HG02571 (cell line): ENCODE results near the gene FAM83C.

Experiments used
- ATAC-seq: cut with Tn5 transposase; IDR thresholded peaks from one replicate; pipeline ENCODE4 v1.9.1; 2021; ENCODE audit warnings: mild to moderate bottlenecking, moderate library complexity; ENCODE audit not compliant: unreplicated experiment

FAM83C gene

GRCh38 chr20:35291654-35292503 lies at the start of gene FAM83C:
FAM83C (minus strand) TSS chr20:35292425; CDS start chr20:35292304, 121 bp downstream.
- ATAC-seq, result no peak

DNA sequence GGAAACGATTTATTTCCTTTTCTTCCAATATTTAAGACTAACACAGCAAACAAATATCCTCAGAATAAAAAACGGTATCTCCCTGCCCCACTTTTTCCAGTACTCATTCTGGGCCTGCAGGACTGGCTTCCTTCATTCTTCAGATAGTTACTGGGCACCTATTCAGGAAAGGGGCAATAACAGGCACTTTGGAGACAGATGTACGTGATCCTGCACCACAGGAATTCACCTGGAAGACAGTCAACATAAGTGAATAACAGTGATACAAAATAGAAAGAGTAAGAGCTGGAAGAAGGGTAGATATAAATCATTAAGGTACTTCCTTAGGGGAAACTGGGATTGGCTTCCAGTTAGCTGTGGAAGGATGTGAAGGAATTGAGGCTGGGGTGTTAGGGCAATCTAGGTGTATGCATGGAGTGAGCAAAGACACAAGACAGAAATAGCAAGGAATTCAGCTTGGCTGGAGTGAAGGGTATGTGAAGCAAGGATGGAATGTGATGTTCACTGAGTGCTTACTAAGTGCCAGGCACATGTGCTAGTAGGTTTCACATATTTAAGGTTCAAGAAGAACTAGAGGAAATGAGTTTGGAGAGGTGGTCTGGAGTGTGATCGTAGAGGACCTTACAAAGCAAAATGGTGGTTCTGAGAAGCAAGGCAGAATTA lies 49.3 kb upstream of the FAM83C start:
- no peak for ATAC-seq

DNA sequence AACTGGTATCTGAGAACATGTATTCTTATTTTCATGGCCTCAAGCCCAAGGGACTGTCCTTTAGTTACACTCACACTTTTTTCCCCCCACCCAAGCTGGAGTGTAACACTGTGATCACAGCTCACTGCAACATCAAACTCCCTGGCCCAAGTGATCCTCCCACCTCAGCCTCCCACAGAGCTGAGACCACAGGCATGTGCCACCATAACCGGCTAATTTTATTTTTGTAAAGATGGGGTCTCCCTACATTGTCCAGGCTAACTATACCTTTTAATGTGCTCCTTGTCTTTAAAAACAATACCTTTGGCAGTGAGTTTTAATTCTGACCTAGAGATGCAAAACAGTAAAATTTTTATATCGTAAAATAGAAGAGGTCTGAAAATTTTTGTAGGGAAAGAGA lies 48.2 kb upstream of the FAM83C start:
- no peak for ATAC-seq

DNA sequence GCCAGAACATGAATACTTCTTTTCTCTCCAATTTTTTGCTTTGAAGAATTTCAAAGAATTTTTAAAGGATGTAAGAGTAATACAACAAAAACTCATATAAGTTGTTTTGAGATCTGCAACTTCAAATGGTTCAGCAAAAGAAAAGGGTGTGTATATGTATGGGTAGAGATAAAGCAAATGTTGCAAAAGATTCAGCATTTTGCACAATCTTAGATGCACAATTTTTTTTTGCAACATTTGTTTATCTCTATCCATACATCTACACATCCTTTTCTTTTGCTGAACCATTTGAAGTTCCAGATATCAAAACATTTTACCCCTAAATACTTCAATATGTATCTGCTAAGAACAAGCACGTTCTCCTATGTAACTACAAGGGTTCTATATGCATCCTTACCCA lies 47.4 kb upstream of the FAM83C start:
- no peak for ATAC-seq

GRCh38 chr20:35339007-35339406 lies 46.8 kb upstream of the FAM83C start:
- ATAC-seq, result no peak

DNA sequence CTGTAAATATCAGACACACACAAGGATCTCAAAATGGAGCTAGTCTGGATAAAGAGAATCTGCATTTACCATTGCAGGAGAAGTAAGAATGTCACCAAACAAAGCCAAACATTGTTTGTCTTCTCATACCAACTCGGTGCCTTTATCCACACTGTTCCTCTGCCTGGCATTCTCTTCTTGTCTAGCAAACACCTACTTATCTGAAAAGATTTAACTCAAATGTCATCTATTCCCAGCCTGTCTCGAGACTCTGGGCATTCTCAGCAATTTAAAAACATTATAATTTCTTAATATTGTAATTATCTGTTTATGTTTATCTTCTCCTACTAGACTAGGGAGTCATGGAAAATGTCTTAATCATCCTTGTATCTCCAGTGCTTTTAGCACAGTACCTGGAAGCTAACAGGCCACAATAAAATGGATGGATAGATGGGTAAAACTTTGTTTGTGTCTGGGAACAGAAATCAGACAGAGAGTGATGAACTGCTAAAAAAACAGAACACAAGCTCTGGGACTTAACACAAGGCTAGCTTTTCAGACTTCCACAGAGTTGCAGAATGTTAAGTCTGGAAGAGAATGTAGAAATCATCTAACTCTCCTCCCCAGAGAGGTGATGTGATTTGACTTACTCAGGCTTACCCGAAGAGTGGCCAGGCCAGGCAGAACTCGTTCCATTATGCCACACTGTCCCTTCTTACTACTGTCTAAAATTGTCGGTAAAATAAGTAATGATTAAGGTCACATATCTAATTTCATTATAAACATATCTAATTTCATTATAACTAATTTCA lies 42.3 kb upstream of the FAM83C start:
- ATAC-seq, result no peak

DNA sequence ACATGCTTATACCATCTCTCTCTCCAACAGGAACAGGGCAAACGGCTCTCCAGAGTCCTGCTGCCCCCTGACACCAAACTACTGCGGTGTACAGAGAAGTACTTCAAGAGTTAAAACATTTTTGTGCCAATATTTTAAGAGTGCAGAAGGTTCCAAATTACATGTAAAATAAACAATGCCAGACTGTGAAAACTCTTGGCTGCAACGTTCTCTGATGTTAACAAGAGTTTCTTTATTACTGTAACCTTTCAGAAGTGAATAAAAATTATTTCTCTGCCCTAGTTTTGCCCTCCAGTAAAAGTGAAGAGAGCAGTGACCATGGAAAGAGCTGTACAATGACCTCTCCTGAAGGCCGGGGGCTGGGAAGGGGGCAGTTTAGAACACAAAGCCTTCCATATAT lies 41.4 kb upstream of the FAM83C start:
- ATAC-seq, result no peak

DNA sequence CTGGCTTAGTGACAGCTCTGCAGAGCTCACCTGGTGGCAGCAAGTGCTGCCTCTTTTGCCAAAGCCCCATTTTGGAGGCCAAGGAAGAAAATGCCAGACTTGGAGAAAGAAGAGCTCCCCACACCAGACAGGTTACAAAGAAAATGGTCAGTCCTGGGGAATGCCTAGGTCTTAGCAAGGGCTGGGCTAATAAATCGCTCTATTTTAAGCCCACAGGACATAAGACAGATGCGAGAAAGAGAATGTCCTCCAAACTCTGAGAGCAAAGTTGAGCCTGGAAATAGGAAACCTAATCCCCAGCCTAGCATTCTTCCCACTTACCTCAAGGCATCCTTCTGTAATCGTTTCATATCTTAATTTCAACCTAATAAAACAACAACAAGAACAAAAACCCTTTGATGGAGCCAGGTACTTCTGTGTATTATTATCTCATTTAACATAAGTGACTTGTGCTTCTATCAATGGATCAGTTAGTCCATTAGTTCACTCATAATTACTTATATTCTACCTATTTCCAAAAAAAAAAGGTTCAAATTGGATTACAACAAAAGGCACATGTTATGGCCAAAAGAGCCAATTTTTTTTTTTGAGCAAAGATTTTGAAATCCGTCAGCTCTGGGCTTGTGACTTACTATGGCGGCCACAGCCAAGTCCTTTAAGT lies 40.4 kb upstream of the FAM83C start:
- ATAC-seq, result no peak

GRCh38 chr20:35329435-35330139 lies 37.4 kb upstream of the FAM83C start:
- no peak for ATAC-seq

DNA sequence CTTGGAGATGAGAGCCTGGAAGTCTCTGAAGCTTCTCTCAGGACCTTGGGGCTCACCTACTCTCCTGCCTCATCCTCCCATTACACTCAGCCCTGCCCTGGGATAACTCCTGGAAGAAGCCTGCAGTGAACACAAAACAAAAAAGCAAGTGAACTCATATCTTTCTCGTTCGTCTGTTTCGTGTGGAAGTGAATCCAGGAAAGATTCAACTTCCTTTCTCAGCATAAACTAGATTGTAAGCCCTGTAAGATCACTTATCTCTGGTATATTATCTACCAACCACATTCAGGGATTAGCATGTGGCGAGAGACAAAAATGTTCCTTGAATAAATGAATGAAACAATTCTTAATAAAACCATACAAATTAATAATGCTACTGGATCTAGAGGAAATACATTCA lies 36.5 kb upstream of the FAM83C start:
- no peak for ATAC-seq

DNA sequence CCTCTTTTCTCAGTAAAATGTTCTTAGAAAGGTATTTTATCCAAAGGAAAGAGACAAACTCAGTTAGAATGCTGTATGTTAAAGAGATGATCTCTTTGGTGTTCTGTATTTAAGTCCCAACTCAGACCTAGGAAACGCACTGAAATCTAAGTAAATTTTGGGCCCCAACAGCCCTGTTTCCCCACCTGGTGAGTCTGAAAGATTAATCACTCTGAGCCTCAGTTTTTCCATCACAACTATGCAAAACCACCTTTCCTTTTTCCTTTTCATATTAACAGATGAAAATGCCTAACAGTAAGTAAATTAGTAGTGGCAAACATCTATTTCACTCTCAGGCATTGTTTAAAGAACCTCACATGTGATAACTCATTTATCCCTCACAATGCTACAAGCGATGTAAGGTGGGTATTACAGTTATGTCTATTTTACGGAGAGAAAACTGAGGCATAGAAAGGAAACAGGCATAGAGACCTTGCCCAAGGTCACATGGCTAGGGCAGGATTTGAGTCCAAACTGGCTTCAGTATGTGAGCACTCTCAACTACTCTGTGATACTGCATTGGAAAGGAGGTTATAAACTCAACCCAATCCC lies 36.0 kb upstream of the FAM83C start:
- ATAC-seq, result no peak

- no peak for ATAC-seq
Measured at GRCh38 chr20:35327074-35327976, 35.1 kb upstream of the FAM83C start.

DNA sequence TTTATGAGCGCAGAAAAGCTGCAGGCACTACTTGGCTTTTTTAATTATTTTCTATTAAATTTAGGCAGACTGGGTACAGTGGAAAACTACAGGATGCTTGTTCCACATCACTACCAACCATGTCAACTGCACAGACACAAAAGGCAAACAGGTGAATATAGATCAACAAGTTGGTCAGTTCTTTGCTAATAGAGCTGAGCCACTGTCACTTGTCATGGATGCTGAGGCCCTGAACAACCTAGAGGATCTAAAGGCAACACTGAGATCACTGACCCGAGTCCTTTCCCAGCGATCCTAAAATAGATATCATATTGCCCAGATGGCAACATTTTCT lies 34.5 kb upstream of the FAM83C start:
- ATAC-seq, result no peak

DNA sequence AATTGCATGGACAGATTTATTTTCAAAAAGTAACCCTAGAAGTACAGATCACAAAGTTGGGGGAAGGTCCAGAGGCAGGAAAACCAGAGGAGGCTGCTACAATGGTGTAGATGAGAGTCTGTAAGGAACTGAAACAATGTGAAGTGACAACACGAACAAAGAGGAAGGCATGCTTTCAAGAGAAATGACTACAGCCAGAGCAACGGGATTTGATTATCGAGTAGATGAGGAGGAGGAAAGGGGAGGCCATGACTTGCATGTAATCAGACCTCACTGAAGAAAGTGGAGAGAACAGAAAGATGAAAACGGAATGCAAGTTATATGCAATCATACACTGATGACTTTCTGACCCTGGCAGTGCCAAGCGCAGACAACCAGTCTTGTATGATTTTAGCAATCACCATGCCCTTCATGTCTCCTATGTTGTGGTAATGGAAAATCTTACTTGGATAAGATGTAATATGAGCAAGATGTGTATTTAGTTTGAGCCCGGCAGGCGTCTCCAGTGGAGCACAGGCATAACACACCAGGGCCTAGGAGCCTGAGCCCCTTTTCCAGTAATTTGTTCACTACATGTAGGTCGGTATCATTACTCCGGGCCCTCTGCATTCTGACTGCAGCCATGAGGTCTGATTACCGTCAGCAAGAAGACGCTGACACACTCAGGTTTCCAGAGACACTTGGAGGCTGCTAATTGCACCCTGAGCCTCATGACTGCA lies 34.0 kb upstream of the FAM83C start:
- no peak for ATAC-seq

GRCh38 chr20:35325401-35325800 lies 33.2 kb upstream of the FAM83C start:
- no peak for ATAC-seq

DNA sequence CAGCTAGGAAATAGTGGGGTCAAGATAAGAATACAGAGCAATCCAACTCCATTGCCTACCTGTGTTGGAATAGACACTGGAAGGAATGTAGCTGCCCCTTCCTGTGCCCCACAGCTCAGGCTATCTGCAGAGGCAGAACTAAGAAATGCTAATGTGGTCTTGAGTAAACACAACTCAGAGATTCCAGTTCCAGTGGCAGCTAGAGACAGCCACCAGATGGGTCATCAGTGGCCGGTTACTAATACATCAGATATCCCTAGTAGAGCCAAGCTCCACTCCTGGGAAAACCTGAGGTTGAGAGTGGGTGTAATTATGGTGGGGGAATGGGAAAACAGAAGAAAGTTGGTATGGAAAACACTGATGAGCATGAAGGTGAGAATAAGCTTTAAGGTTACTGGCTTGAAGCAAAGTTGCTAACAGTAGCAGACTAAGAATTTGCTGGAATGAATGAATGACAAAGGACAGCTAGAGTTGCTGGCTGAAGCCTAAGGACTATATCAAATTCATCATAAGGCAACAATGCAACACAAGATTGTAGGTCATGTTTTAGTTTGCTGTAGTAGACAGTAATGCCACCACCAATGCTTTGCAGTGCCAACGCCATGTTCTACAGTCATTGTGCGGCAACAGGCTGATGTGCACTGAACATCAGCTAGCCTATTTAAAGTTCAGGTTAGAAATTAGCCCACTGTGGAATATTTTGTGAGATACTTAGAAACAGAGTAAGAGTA lies 28.3 kb upstream of the FAM83C start:
- no peak for ATAC-seq

GRCh38 chr20:35319871-35320197 lies 27.6 kb upstream of the FAM83C start:
- ATAC-seq, result no peak
